ENCODE measurements around the gene KIF25.

The KIF25 gene

GRCh38 chr6:167984144-167984719 is 13.2 kb upstream of the KIF25 start:
- DNase-seq (ENCODE audit: low spot score in 2 of 2) (no peak), ATAC-seq (no peak)
- Mint-ChIP-seq H3K4me3 (no peak overlapping the region), H3K9me3 (no peaks in the 10 kb centered on the region), H3K36me3 (no peaks in the 10 kb centered on the region), H3K4me1 (no peaks in the 10 kb centered on the region), H3K27ac (no peak overlapping the region)

GRCh38 chr6:167984876-167985604 is 12.4 kb upstream of the KIF25 start:
- H3K36me3 Mint-ChIP-seq: no peaks in the 10 kb centered on the region
- ATAC-seq: no peak
- H3K9me3 Mint-ChIP-seq: no peaks in the 10 kb centered on the region
- no peaks in the 10 kb centered on the region for H3K4me1 Mint-ChIP-seq
- DNase-seq (ENCODE audit: low spot score in 2 of 2): no peak
- no peak overlapping the region for H3K4me3 Mint-ChIP-seq
- no peak overlapping the region for H3K27ac Mint-ChIP-seq

- no peak for DNase-seq (ENCODE audit: low spot score in 2 of 2)
- Mint-ChIP-seq H3K9me3 (no peaks in the 10 kb centered on the region), H3K27ac (no peak overlapping the region), H3K4me3 (no peak overlapping the region), H3K36me3 (no peaks in the 10 kb centered on the region), H3K4me1 (no peaks in the 10 kb centered on the region)
- ATAC-seq: no peak
Observed at GRCh38 chr6:167985911-167986595, 11.4 kb upstream of the KIF25 start.

GRCh38 chr6:167987396-167988153 is 9.9 kb upstream of the KIF25 start:
- Mint-ChIP-seq H3K36me3 (no peaks in the 10 kb centered on the region), H3K4me1 (no peaks in the 10 kb centered on the region), H3K9me3 (no peaks in the 10 kb centered on the region), H3K27ac (no peak overlapping the region), H3K4me3 (no peak overlapping the region)
- ATAC-seq (no peak), DNase-seq (ENCODE audit: low spot score in 2 of 2) (no peak)

GRCh38 chr6:167988154-167988495 is 9.3 kb upstream of the KIF25 start:
- H3K9me3 Mint-ChIP-seq: no peaks in the 10 kb centered on the region
- no peak for DNase-seq (ENCODE audit: low spot score in 2 of 2)

GRCh38 chr6:167988945-167989841 is 8.3 kb upstream of the KIF25 start:
- Mint-ChIP-seq H3K27ac (no peak overlapping the region), H3K9me3 (no peaks in the 10 kb centered on the region), H3K36me3 (no peaks in the 10 kb centered on the region), H3K4me3 (no peak overlapping the region), H3K4me1 (no peaks in the 10 kb centered on the region)
- DNase-seq (ENCODE audit: low spot score in 2 of 2) (no peak), ATAC-seq (no peak)

More at GRCh38 chr6:167988154-167988495, 9.3 kb upstream of the KIF25 start:
- Mint-ChIP-seq H3K4me1 (no peaks in the 10 kb centered on the region), H3K4me3 (no peak overlapping the region), H3K36me3 (no peaks in the 10 kb centered on the region), H3K27ac (no peak overlapping the region)
- ATAC-seq: no peak

- ATAC-seq (no peak), DNase-seq (ENCODE audit: low spot score in 2 of 2) (no peak)
- Mint-ChIP-seq H3K27ac (no peak overlapping the region), H3K4me3 (no peak overlapping the region), H3K4me1 (no peaks in the 10 kb centered on the region), H3K9me3 (no peaks in the 10 kb centered on the region), H3K36me3 (no peaks in the 10 kb centered on the region)
Observed at GRCh38 chr6:167990016-167990945, 7.2 kb upstream of the KIF25 start.

GRCh38 chr6:167993169-167993568 is 4.3 kb upstream of the KIF25 start:
- Mint-ChIP-seq H3K4me1 (no peaks in the 10 kb centered on the region), H3K4me3 (no peak overlapping the region), H3K9me3 (no peaks in the 10 kb centered on the region), H3K36me3 (no peaks in the 10 kb centered on the region), H3K27ac (no peak overlapping the region)
- DNase-seq (ENCODE audit: low spot score in 2 of 2) (no peak), ATAC-seq (no peak)

GRCh38 chr6:167993831-167994230 is 3.6 kb upstream of the KIF25 start:
- no peak for ATAC-seq
- no peaks in the 10 kb centered on the region for H3K36me3 Mint-ChIP-seq
- no peaks in the 10 kb centered on the region for H3K4me1 Mint-ChIP-seq
- H3K4me3 Mint-ChIP-seq: no peak overlapping the region
- no peak for DNase-seq (ENCODE audit: low spot score in 2 of 2)
- H3K9me3 Mint-ChIP-seq: no peaks in the 10 kb centered on the region
- no peak overlapping the region for H3K27ac Mint-ChIP-seq

GRCh38 chr6:167995302-167995701 is 2.2 kb upstream of the KIF25 start:
- Mint-ChIP-seq H3K4me1 (no peaks in the 10 kb centered on the region), H3K36me3 (no peaks in the 10 kb centered on the region), H3K9me3 (no peaks in the 10 kb centered on the region), H3K27ac (no peak overlapping the region), H3K4me3 (no peak overlapping the region)
- no peak for DNase-seq (ENCODE audit: low spot score in 2 of 2)
- ATAC-seq: no peak

GRCh38 chr6:167995731-167996151 is 1.7 kb upstream of the KIF25 start:
- Mint-ChIP-seq H3K36me3 (no peaks in the 10 kb centered on the region), H3K27ac (no peak overlapping the region), H3K4me1 (no peaks in the 10 kb centered on the region), H3K9me3 (no peaks in the 10 kb centered on the region), H3K4me3 (no peak overlapping the region)
- ATAC-seq (no peak), DNase-seq (ENCODE audit: low spot score in 2 of 2) (no peak)

GRCh38 chr6:167996424-167997199 is 859 bp upstream of the KIF25 start:
- Mint-ChIP-seq H3K9me3 (no peaks in the 10 kb centered on the region), H3K4me3 (no peak overlapping the region), H3K27ac (no peak overlapping the region), H3K4me1 (no peaks in the 10 kb centered on the region), H3K36me3 (peaks cover 4% of the 10 kb centered on the region)
- DNase-seq (ENCODE audit: low spot score in 2 of 2) (no peak), ATAC-seq (no peak)

- Mint-ChIP-seq H3K27ac (no peak overlapping the region), H3K9me3 (no peaks in the 10 kb centered on the region), H3K4me3 (no peak overlapping the region), H3K4me1 (no peaks in the 10 kb centered on the region), H3K36me3 (peaks cover 4% of the 10 kb centered on the region)
- ATAC-seq (no peak), DNase-seq (ENCODE audit: low spot score in 2 of 2) (no peak)
Observed at GRCh38 chr6:167998215-167998614, 744 bp downstream of the KIF25 start.
